ENCODE data around the gene TMEM213. TPM values are rescaled to one million over a fixed set of nuclear protein-coding genes. Genes with fewer than 3 reads are reported as not detected.
A peak's percentile ranks its signal among the peaks of the same experiment; 100 is the strongest.

Gene TMEM213
- total RNA-seq, 4 donors from 2014 or later: 0.25 TPM; not detected in 3

GRCh38 chr7:138752518-138753149 is 45.2 kb upstream of the TMEM213 start:
- no peak for TF ChIP-seq POLR2A (IDR thresholded peaks at IDR 0.05)
- no peak for TF ChIP-seq CTCF (IDR thresholded peaks at IDR 0.05)
- no peak for TF ChIP-seq EP300 (IDR thresholded peaks at IDR 0.05)
- TF ChIP-seq POLR2AphosphoS5 (IDR thresholded peaks at IDR 0.05): no peak
- peak; percentile 31 for ATAC-seq
- peaks cover 25% of the 10 kb centered on the region for H3K27me3 ChIP-seq
- H3K4me3 ChIP-seq: no peak overlapping the region
- H3K27ac ChIP-seq: no peak overlapping the region
- WGBS, 2 donors (ENCODE audit: low coverage in 1 of 2): 52 to 80% methylated on average over 1 to 6 of the region's 12 CpGs
- no peaks in the 10 kb centered on the region for H3K36me3 ChIP-seq
- H3K4me1 ChIP-seq: no peaks in the 10 kb centered on the region
- no peaks in the 10 kb centered on the region for H3K9me3 ChIP-seq

- 51% methylated on average over 8 of the region's 8 CpGs; no CpG with 5 or more reads in 1 of the 2 donors for WGBS, 2 donors (ENCODE audit: low coverage in 1 of 2)
- H3K9me3 ChIP-seq: no peaks in the 10 kb centered on the region
- no peak overlapping the region for H3K4me3 ChIP-seq
- no peaks in the 10 kb centered on the region for H3K4me1 ChIP-seq
- H3K36me3 ChIP-seq: no peaks in the 10 kb centered on the region
- TF ChIP-seq POLR2AphosphoS5 (IDR thresholded peaks at IDR 0.05) (no peak), POLR2A (IDR thresholded peaks at IDR 0.05) (no peak), EP300 (IDR thresholded peaks at IDR 0.05) (no peak), CTCF (IDR thresholded peaks at IDR 0.05) (no peak)
- peaks cover 25% of the 10 kb centered on the region for H3K27me3 ChIP-seq
- H3K27ac ChIP-seq: no peak overlapping the region
- ATAC-seq: no peak
These were observed 44.7 kb upstream of the TMEM213 start for GRCh38 chr7:138753150-138753518.

- Histone ChIP-seq H3K4me1 (no peaks in the 10 kb centered on the region), H3K4me3 (no peak overlapping the region), H3K27me3 (peaks cover 25% of the 10 kb centered on the region), H3K9me3 (no peaks in the 10 kb centered on the region), H3K27ac (no peak overlapping the region), H3K36me3 (no peaks in the 10 kb centered on the region)
- ATAC-seq: no peak
- TF ChIP-seq POLR2AphosphoS5 (IDR thresholded peaks at IDR 0.05) (no peak), CTCF (IDR thresholded peaks at IDR 0.05) (no peak), POLR2A (IDR thresholded peaks at IDR 0.05) (no peak), EP300 (IDR thresholded peaks at IDR 0.05) (no peak)
- WGBS, 2 donors (ENCODE audit: low coverage in 1 of 2): 64 to 76% methylated on average over 3 to 4 of the region's 5 CpGs
These were observed 44.2 kb upstream of the TMEM213 start for GRCh38 chr7:138753610-138754009.

- WGBS, 2 donors (ENCODE audit: low coverage in 1 of 2): 80 to 90% methylated on average over 2 to 8 of the region's 10 CpGs
- TF ChIP-seq EP300 (IDR thresholded peaks at IDR 0.05) (no peak), POLR2AphosphoS5 (IDR thresholded peaks at IDR 0.05) (no peak), CTCF (IDR thresholded peaks at IDR 0.05) (no peak), POLR2A (IDR thresholded peaks at IDR 0.05) (no peak)
These were observed 42.5 kb upstream of the TMEM213 start for GRCh38 chr7:138755331-138755747.

GRCh38 chr7:138755842-138756590 is 41.8 kb upstream of the TMEM213 start:
- no peaks in the 10 kb centered on the region for H3K36me3 ChIP-seq
- ATAC-seq: no peak
- peaks cover 9% of the 10 kb centered on the region for H3K27me3 ChIP-seq
- H3K4me1 ChIP-seq: no peaks in the 10 kb centered on the region
- H3K4me3 ChIP-seq: no peak overlapping the region
- no peak overlapping the region for H3K27ac ChIP-seq
- TF ChIP-seq POLR2A (IDR thresholded peaks at IDR 0.05) (no peak), EP300 (IDR thresholded peaks at IDR 0.05) (no peak), POLR2AphosphoS5 (IDR thresholded peaks at IDR 0.05) (no peak), CTCF (IDR thresholded peaks at IDR 0.05) (no peak)
- H3K9me3 ChIP-seq: no peaks in the 10 kb centered on the region
- WGBS, 2 donors (ENCODE audit: low coverage in 1 of 2): 47 to 55% methylated on average over 3 to 4 of the region's 4 CpGs

More at GRCh38 chr7:138755331-138755747, 42.5 kb upstream of the TMEM213 start:
- no peaks in the 10 kb centered on the region for H3K4me1 ChIP-seq
- no peaks in the 10 kb centered on the region for H3K9me3 ChIP-seq
- no peak overlapping the region for H3K27ac ChIP-seq
- no peak overlapping the region for H3K4me3 ChIP-seq
- H3K36me3 ChIP-seq: no peaks in the 10 kb centered on the region
- no peak for ATAC-seq
- H3K27me3 ChIP-seq: peaks cover 16% of the 10 kb centered on the region

All from gastroesophageal sphincter (tissue), 4 donors.